ENCODE data around the gene SECTM1. TPM values are rescaled to one million over a fixed set of nuclear protein-coding genes. Genes with fewer than 3 reads are reported as not detected.
A peak's percentile ranks its signal among the peaks of the same experiment; 100 is the strongest.

The SECTM1 gene
- total and polyA plus RNA-seq, 9 of the 15 experiments (the other 6 are each of a cell fraction or from before 2014, with no cell fraction given): 0.11 to 0.46 (median 0.18) TPM; not detected in 6

- TF ChIP-seq MTA1 (IDR thresholded peaks at IDR 0.05; ENCODE audit: borderline replicate concordance): peak; percentile 82
- peak; percentile 55; the same call in 1 of the 2 replicates for TF ChIP-seq PHF8 (IDR thresholded peaks at IDR 0.05; ENCODE audit: borderline replicate concordance, low read length)
- TF ChIP-seq ARID1B (IDR thresholded peaks at IDR 0.05): peak; percentile 38; the same call in 1 of the 2 replicates
- TF ChIP-seq, protein P1, sequence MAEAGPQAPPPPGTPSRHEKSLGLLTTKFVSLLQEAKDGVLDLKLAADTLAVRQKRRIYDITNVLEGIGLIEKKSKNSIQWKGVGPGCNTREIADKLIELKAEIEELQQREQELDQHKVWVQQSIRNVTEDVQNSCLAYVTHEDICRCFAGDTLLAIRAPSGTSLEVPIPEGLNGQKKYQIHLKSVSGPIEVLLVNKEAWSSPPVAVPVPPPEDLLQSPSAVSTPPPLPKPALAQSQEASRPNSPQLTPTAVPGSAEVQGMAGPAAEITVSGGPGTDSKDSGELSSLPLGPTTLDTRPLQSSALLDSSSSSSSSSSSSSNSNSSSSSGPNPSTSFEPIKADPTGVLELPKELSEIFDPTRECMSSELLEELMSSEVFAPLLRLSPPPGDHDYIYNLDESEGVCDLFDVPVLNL (CRISPR knock-in tag; IDR thresholded peaks at IDR 0.05; ENCODE audit: low read depth): no peak
- peak; percentile 84 for TF ChIP-seq POLR2G (IDR thresholded peaks at IDR 0.05; ENCODE audit: low read depth, low read length)
- TF ChIP-seq ZNF253 (CRISPR knock-in tag; conservative IDR thresholded peaks at IDR 0.05): no peak
- TF ChIP-seq GATAD2B (IDR thresholded peaks at IDR 0.05; ENCODE audit: borderline replicate concordance): no peak
- TF ChIP-seq ZBTB7A (IDR thresholded peaks at IDR 0.05; ENCODE audit: borderline replicate concordance, control insufficient read depth, low read depth, low read length): peak; percentile 72; the same call in 1 of the 2 replicates
- TF ChIP-seq SRSF3 (IDR thresholded peaks at IDR 0.05; ENCODE audit: insufficient read depth, low read length): no peak
- TF ChIP-seq CREB5 (CRISPR knock-in tag; IDR thresholded peaks at IDR 0.05): no peak
- TF ChIP-seq ZNF76 (CRISPR knock-in tag; IDR thresholded peaks at IDR 0.05; ENCODE audit: borderline replicate concordance): no peak
- 0 out of 2 replicates have a peak, but pooled peaks have one; percentile 14 for TF ChIP-seq HES1 (IDR thresholded peaks at IDR 0.05; ENCODE audit: low read depth)
- no peak for TF ChIP-seq ZNF75A (CRISPR knock-in tag; IDR thresholded peaks at IDR 0.05)
- TF ChIP-seq NCOA6 (IDR thresholded peaks at IDR 0.05): no peak
- no peak for TF ChIP-seq REST (IDR thresholded peaks at IDR 0.05; ENCODE audit: borderline replicate concordance)
- TF ChIP-seq REST (CRISPR knock-in tag; IDR thresholded peaks at IDR 0.05; ENCODE audit: low read depth): no peak
These were observed 35.6 kb downstream of the SECTM1 start (continued) for GRCh38 chr17:82297714-82298537.
